GM12878 (cell line): Measurements from ENCODE around the gene AXIN1. TPM values are rescaled to one million over a fixed set of nuclear protein-coding genes. Genes with fewer than 3 reads are reported as not detected.
A peak's percentile ranks its signal among the peaks of the same experiment; 100 is the strongest.

Experiments
- CBX5 ChIP-seq: sonication (generic); IDR thresholded peaks from 2 replicates; pipeline ENCODE4 v1.6.1; 2016; ENCODE audit warnings: low read depth, moderate library complexity, mild to moderate bottlenecking, inconsistent platforms
- EGR1 ChIP-seq, 2 experiments: IDR thresholded peaks; 1 replicate in 1 of 2; 2 replicates in 1 of 2; pipeline ENCODE4 v1.6.1; 2011 to 2012; ENCODE audit warnings: low read depth in 2 of 2, low read length in 2 of 2, borderline replicate concordance in 1 of 2, mild to moderate bottlenecking in 1 of 2, moderate library complexity in 1 of 2
- ESRRA ChIP-seq: IDR thresholded peaks from 2 replicates; pipeline ENCODE4 v1.6.1; 2012; ENCODE audit warnings: mild to moderate bottlenecking, low read length, improper control_type of control experiment
- ETV6 ChIP-seq, 2 experiments: fragments of 450-650 bp in 1 of 2; IDR thresholded peaks in 1 of 2; conservative IDR thresholded peaks in 1 of 2; 2 replicates each; pipeline ENCODE4 v1.6.1; 2014; ENCODE audit warnings: antibody characterized with exemption in 1 of 2, borderline replicate concordance in 1 of 2, low read depth in 1 of 2, mild to moderate bottlenecking in 1 of 2, moderate library complexity in 1 of 2
- EZH2 ChIP-seq: IDR thresholded peaks from 2 replicates; pipeline ENCODE4 v1.6.1; 2012; ENCODE audit warnings: low read depth, mild to moderate bottlenecking, control low read depth, inconsistent platforms, low read length, borderline replicate concordance; ENCODE audit not compliant: control insufficient read depth
- IKZF1 ChIP-seq: fragments of 450-650 bp; conservative IDR thresholded peaks from 2 replicates; pipeline ENCODE4 v1.6.1; 2017; ENCODE audit warnings: antibody characterized with exemption, mild to moderate bottlenecking
- IKZF2 ChIP-seq, 2 experiments: fragments of 450-650 bp; IDR thresholded peaks; 2 replicates each; pipeline ENCODE4 v1.6.1; 2017; ENCODE audit warnings: mild to moderate bottlenecking in 2 of 2, moderate library complexity in 2 of 2
- JUND ChIP-seq: IDR thresholded peaks from 2 replicates; pipeline ENCODE4 v1.6.1; 2012; ENCODE audit warnings: low read depth, mild to moderate bottlenecking, low read length, improper control_type of control experiment, moderate library complexity
- KAT2A ChIP-seq: conservative IDR thresholded peaks from 2 replicates; pipeline ENCODE4 v1.6.1; 2011; ENCODE audit warnings: low read depth, low read length; ENCODE audit not compliant: control insufficient read depth
- MTA2 ChIP-seq: fragments of 450-650 bp; IDR thresholded peaks from 2 replicates; pipeline ENCODE4 v1.6.1; 2016; ENCODE audit warnings: low read depth, mild to moderate bottlenecking, moderate library complexity
- NFYA ChIP-seq: IDR thresholded peaks from 2 replicates; pipeline ENCODE4 v1.6.1; 2011; ENCODE audit warnings: low read depth, mild to moderate bottlenecking, low read length, improper control_type of control experiment, borderline replicate concordance
- NRF1 ChIP-seq: conservative IDR thresholded peaks from 2 replicates; pipeline ENCODE4 v1.6.1; 2011; ENCODE audit warnings: mild to moderate bottlenecking, low read depth, low read length, improper control_type of control experiment
- PBX3 ChIP-seq: IDR thresholded peaks from 2 replicates; pipeline ENCODE4 v1.6.1; 2011; ENCODE audit warnings: mild to moderate bottlenecking, low read depth, low read length, moderate library complexity; ENCODE audit not compliant: insufficient replicate concordance
- RB1 ChIP-seq: fragments of 450-650 bp; formaldehyde crosslinking; IDR thresholded peaks from 2 replicates; pipeline ENCODE4 v1.6.1; 2017; ENCODE audit warnings: mild to moderate bottlenecking, borderline replicate concordance
- RUNX3 ChIP-seq: IDR thresholded peaks from 2 replicates; pipeline ENCODE4 v1.6.1; 2012; ENCODE audit warnings: low read length, inconsistent platforms
- SPI1 ChIP-seq: IDR thresholded peaks from 2 replicates; pipeline ENCODE4 v1.6.1; 2011; ENCODE audit warnings: low read depth, mild to moderate bottlenecking, low read length, moderate library complexity, borderline replicate concordance; ENCODE audit not compliant: insufficient read depth
- ZBTB33 ChIP-seq: fragments of 450-650 bp; IDR thresholded peaks from 2 replicates; pipeline ENCODE4 v1.6.1; 2017; ENCODE audit warnings: mild to moderate bottlenecking
- ZBTB40 ChIP-seq: fragments of 450-650 bp; IDR thresholded peaks from 2 replicates; pipeline ENCODE4 v1.6.1; 2016; ENCODE audit warnings: mild to moderate bottlenecking, moderate library complexity, borderline replicate concordance
- ZNF217 ChIP-seq: fragments of 450-650 bp; IDR thresholded peaks from 2 replicates; pipeline ENCODE4 v1.6.1; 2017; ENCODE audit warnings: antibody characterized with exemption, mild to moderate bottlenecking
- ZNF622 ChIP-seq: fragments of 450-650 bp; IDR thresholded peaks from 2 replicates; pipeline ENCODE4 v1.6.1; 2017; ENCODE audit warnings: mild to moderate bottlenecking, inconsistent platforms
- polyA plus RNA-seq, 11 experiments: library from polyadenylated mRNA; depleted of rRNA in 4 of 11; unstranded in 6 of 11; stranded (reverse) in 5 of 11; fragments of >200 nt; fragmentation: Nextera tagmentation in 4 of 11; fragmentation: Illumina TruSeq in 1 of 11; extraction: Ambion mirVana in 4 of 11; extraction: Trizol in 1 of 11; gene quantifications; 1 replicate in 1 of 11; 2 replicates in 10 of 11; pipeline versions ENCODE4 v1.2.1 to v1.2.3, GENCODE V29; 2011 to 2016; ENCODE audit warnings: inconsistent platforms in 2 of 11, missing spikeins in 2 of 11, low read depth in 1 of 11
- total RNA-seq, 4 experiments: library from RNA; depleted of rRNA in 3 of 4; stranded (reverse); fragments of >200 nt in 3 of 4; fragmentation: Illumina TruSeq in 1 of 4; extraction: Trizol in 1 of 4; gene quantifications; 2 replicates each; pipeline versions ENCODE4 v1.2.1 to v1.2.3, GENCODE V29; 2013 to 2021

Gene AXIN1
- total and polyA plus RNA-seq, 10 of the 15 experiments (the other 5 are each of a cell fraction or from before 2014, with no cell fraction given): 0.26 to 27.1 (median 7.7) TPM

DNA sequence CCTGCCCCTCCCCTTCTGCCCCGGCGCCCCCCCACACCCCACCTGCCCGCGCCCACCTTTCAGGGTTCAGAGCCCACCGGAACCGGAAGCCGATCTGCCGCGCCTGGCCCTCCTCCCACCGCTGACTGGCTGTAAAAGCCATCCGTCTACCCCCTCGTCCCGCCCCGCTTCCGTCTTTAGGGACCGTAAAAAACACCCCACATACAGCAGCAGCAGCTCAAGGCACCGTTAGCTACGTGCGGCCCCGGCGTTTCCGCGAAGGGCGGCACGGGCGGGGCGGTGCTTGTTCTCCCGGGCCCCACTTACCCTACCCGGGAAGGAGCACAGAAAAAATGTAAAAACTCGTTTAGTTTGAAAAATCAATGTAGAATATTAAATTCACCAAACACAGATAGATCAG lies 17.9 kb upstream of the AXIN1 start, which contains the start of gene MRPL28 (continued):
- TF ChIP-seq ZBTB33 (no peak), RB1 (peak; percentile 71; the same call in 1 of the 2 replicates), ZNF622 (no peak), ETV6 (conservative IDR thresholded peaks at IDR 0.05 in 1 of 2, IDR thresholded peaks at IDR 0.05 in 1 of 2; ENCODE audit: borderline replicate concordance in 1 of 2, low read depth in 1 of 2) (no peak), JUND (no peak), ESRRA (no peak), PBX3 (peak; percentile 98), NRF1 (no peak), EGR1 (IDR thresholded peaks at IDR 0.05; ENCODE audit: borderline replicate concordance in 1 of 2, low read depth in 2 of 2, low read length in 2 of 2) (no peak), CBX5 (no peak), IKZF2 (IDR thresholded peaks at IDR 0.05) (no peak; a peak in 1 of 4 replicates), EZH2 (no peak), KAT2A (no peak), NFYA (no peak), IKZF1 (no peak), ZBTB40 (peak; percentile 92), MTA2 (no peak), ZNF217 (no peak), RUNX3 (peak; percentile 12; the same call in 1 of the 2 replicates), SPI1 (no peak)
